K562 (cell line): ENCODE data around the gene MED20. TPM values are rescaled to one million over a fixed set of nuclear protein-coding genes. Genes with fewer than 3 reads are reported as not detected.
A peak's percentile ranks its signal among the peaks of the same experiment; 100 is the strongest.

ENCODE experiments used
- CEBPG ChIP-seq, 3 experiments: fragments of 200-800 bp in 1 of 3; sonication (Bioruptor generic) in 1 of 3; sonication (generic) in 1 of 3; formaldehyde crosslinking in 1 of 3; IDR thresholded peaks in 2 of 3; conservative IDR thresholded peaks in 1 of 3; 2 replicates each; pipeline versions ENCODE4 v1.6.1 to v1.8.0; 2016 to 2022; ENCODE audit warnings: missing compliant biosample characterization in 2 of 3, missing genetic modification characterization in 2 of 3, mild to moderate bottlenecking in 1 of 3, missing genetic modification reagents in 1 of 3
- ELF4 ChIP-seq: fragments of 450-650 bp; formaldehyde crosslinking; IDR thresholded peaks from 2 replicates; pipeline ENCODE4 v1.4.0; 2022; ENCODE audit warnings: missing genetic modification characterization
- FOXK1 ChIP-seq: sonication (generic); formaldehyde crosslinking; IDR thresholded peaks from 2 replicates; pipeline ENCODE4 v1.8.0; 2022; ENCODE audit warnings: missing genetic modification reagents, mild to moderate bottlenecking, borderline replicate concordance
- KAT7 ChIP-seq: sonication (generic); formaldehyde crosslinking; IDR thresholded peaks from 2 replicates; pipeline ENCODE4 v1.8.0; 2022; ENCODE audit warnings: missing genetic modification reagents, mild to moderate bottlenecking, borderline replicate concordance
- LCOR ChIP-seq: sonication (generic); formaldehyde crosslinking; IDR thresholded peaks from 2 replicates; pipeline ENCODE4 v1.8.0; 2022; ENCODE audit warnings: mild to moderate bottlenecking, missing genetic modification reagents
- MAZ ChIP-seq, 2 experiments: fragments of 450-650 bp in 1 of 2; sonication (generic) in 1 of 2; formaldehyde crosslinking; IDR thresholded peaks in 1 of 2; conservative IDR thresholded peaks in 1 of 2; 2 replicates each; pipeline versions ENCODE4 v1.4.0 to v1.5.0; 2020; ENCODE audit warnings: mild to moderate bottlenecking in 1 of 2, missing genetic modification reagents in 1 of 2
- MECOM ChIP-seq: fragments of 250-450 bp; sonication (Bioruptor Pico); IDR thresholded peaks from 2 replicates; pipeline ENCODE4 v1.8.0; 2022; ENCODE audit warnings: inconsistent platforms
- MLX ChIP-seq, 2 experiments: fragments of 450-650 bp in 1 of 2; sonication (generic) in 1 of 2; formaldehyde crosslinking; conservative IDR thresholded peaks; 2 replicates each; pipeline versions ENCODE4 v1.4.0 to v1.8.1; 2020 to 2022; ENCODE audit warnings: mild to moderate bottlenecking in 1 of 2, missing genetic modification reagents in 1 of 2
- POLR2AphosphoS2 ChIP-seq: IDR thresholded peaks from 2 replicates; pipeline ENCODE4 v1.6.1; 2012; ENCODE audit warnings: low read length, improper control_type of control experiment
- POLR2B ChIP-seq: fragments of 450-650 bp; IDR thresholded peaks from 2 replicates; pipeline ENCODE4 v1.6.1; 2018; ENCODE audit warnings: low read depth; ENCODE audit not compliant: partially characterized antibody
- POLR2H ChIP-seq: IDR thresholded peaks from 2 replicates; pipeline ENCODE4 v1.6.1; 2016; ENCODE audit warnings: missing genetic modification characterization, low read depth, mild to moderate bottlenecking, control low read depth, missing compliant biosample characterization, moderate library complexity
- SMAD1 ChIP-seq: fragments of 150-350 bp; IDR thresholded peaks from 2 replicates; pipeline ENCODE4 v1.6.1; 2014; ENCODE audit warnings: low read length, low read depth; ENCODE audit not compliant: partially characterized antibody
- SMAD2 ChIP-seq: fragments of 150-350 bp; IDR thresholded peaks from 2 replicates; pipeline ENCODE4 v1.6.1; 2014; ENCODE audit warnings: low read depth, mild to moderate bottlenecking, low read length
- SNIP1 ChIP-seq: fragments of 450-650 bp; IDR thresholded peaks from 2 replicates; pipeline ENCODE4 v1.7.1; 2017; ENCODE audit warnings: low read depth, mild to moderate bottlenecking
- SUPT5H ChIP-seq: fragments of 450-650 bp; IDR thresholded peaks from 2 replicates; pipeline ENCODE4 v1.6.1; 2016
- ZBTB17 ChIP-seq: fragments of 450-650 bp; formaldehyde crosslinking; IDR thresholded peaks from 2 replicates; pipeline ENCODE4 v1.4.0; 2020; ENCODE audit warnings: mild to moderate bottlenecking
- ZNF324 ChIP-seq: fragments of 250-450 bp; sonication (Bioruptor Pico); IDR thresholded peaks from 2 replicates; pipeline ENCODE4 v1.4.0; 2020; ENCODE audit warnings: mild to moderate bottlenecking
- ZNF717 ChIP-seq: fragments of 250-450 bp; sonication (Bioruptor Pico); IDR thresholded peaks from 2 replicates; pipeline ENCODE4 v1.5.0; 2021
- polyA plus RNA-seq, 8 experiments: library from polyadenylated mRNA; depleted of rRNA in 4 of 8; stranded (reverse) in 5 of 8; unstranded in 3 of 8; fragments of >200 nt; fragmentation: Nextera tagmentation in 2 of 8; fragmentation: Illumina TruSeq in 1 of 8; extraction: Ambion mirVana in 2 of 8; extraction: Trizol in 1 of 8; gene quantifications; 2 replicates each; pipeline versions ENCODE4 v1.2.1 to v1.2.3, GENCODE V29; 2011 to 2014; ENCODE audit warnings: inconsistent platforms in 1 of 8, missing spikeins in 1 of 8
- total RNA-seq, 7 experiments: library from RNA; depleted of rRNA in 6 of 7; stranded (reverse); fragments of >200 nt in 6 of 7; fragmentation: Illumina TruSeq in 2 of 7; extraction: Trizol in 2 of 7; gene quantifications; 2 replicates each; pipeline versions ENCODE4 v1.2.1 to v1.2.3, GENCODE V29; 2011 to 2021; ENCODE audit warnings: low replicate concordance in 1 of 7
- TF ChIP-seq, protein P1 (sequence below): sonication (generic); formaldehyde crosslinking; IDR thresholded peaks from 2 replicates; pipeline ENCODE4 v1.8.0; 2022; ENCODE audit warnings: mild to moderate bottlenecking, missing genetic modification reagents
- TF ChIP-seq, protein P2 (sequence below): fragments of 450-650 bp; formaldehyde crosslinking; IDR thresholded peaks from 2 replicates; pipeline ENCODE4 v1.4.0; 2022; ENCODE audit warnings: missing genetic modification characterization

Gene MED20
- total and polyA plus RNA-seq, 9 of the 15 experiments (the other 6 are each of a cell fraction or from before 2014, with no cell fraction given): 27.3 to 80.9 (median 46.0) TPM

- TF ChIP-seq, protein P1, sequence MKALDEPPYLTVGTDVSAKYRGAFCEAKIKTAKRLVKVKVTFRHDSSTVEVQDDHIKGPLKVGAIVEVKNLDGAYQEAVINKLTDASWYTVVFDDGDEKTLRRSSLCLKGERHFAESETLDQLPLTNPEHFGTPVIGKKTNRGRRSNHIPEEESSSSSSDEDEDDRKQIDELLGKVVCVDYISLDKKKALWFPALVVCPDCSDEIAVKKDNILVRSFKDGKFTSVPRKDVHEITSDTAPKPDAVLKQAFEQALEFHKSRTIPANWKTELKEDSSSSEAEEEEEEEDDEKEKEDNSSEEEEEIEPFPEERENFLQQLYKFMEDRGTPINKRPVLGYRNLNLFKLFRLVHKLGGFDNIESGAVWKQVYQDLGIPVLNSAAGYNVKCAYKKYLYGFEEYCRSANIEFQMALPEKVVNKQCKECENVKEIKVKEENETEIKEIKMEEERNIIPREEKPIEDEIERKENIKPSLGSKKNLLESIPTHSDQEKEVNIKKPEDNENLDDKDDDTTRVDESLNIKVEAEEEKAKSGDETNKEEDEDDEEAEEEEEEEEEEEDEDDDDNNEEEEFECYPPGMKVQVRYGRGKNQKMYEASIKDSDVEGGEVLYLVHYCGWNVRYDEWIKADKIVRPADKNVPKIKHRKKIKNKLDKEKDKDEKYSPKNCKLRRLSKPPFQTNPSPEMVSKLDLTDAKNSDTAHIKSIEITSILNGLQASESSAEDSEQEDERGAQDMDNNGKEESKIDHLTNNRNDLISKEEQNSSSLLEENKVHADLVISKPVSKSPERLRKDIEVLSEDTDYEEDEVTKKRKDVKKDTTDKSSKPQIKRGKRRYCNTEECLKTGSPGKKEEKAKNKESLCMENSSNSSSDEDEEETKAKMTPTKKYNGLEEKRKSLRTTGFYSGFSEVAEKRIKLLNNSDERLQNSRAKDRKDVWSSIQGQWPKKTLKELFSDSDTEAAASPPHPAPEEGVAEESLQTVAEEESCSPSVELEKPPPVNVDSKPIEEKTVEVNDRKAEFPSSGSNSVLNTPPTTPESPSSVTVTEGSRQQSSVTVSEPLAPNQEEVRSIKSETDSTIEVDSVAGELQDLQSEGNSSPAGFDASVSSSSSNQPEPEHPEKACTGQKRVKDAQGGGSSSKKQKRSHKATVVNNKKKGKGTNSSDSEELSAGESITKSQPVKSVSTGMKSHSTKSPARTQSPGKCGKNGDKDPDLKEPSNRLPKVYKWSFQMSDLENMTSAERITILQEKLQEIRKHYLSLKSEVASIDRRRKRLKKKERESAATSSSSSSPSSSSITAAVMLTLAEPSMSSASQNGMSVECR: peak; percentile 43; the same call in 1 of the 2 replicates
- TF ChIP-seq ZNF717 (CRISPR knock-in tag): 0 out of 2 replicates have a peak, but pooled peaks have one; percentile 12
- TF ChIP-seq MECOM: no peak
- 0 out of 4 replicates have a peak, but pooled peaks of 1 of the 2 experiments have one; percentile 57 for TF ChIP-seq MLX (CRISPR knock-in tag; conservative IDR thresholded peaks at IDR 0.05)
- TF ChIP-seq ZBTB17 (CRISPR knock-in tag): peak; percentile 44; the same call in 1 of the 2 replicates
- 0 out of 2 replicates have a peak, but pooled peaks have one; percentile 8 for TF ChIP-seq POLR2H (tag)
- peak in 1 of 2 experiments; percentile 23; a peak in 1 of 4 replicates for TF ChIP-seq MAZ (CRISPR knock-in tag; conservative IDR thresholded peaks at IDR 0.05 in 1 of 2, IDR thresholded peaks at IDR 0.05 in 1 of 2)
- no peak for TF ChIP-seq SNIP1
- TF ChIP-seq POLR2AphosphoS2: peak; percentile 41; the same call in 1 of the 2 replicates
- TF ChIP-seq LCOR (CRISPR knock-in tag): peak; percentile 49; the same call in 1 of the 2 replicates
- 0 out of 2 replicates have a peak, but pooled peaks have one; percentile 41 for TF ChIP-seq KAT7
- no peak for TF ChIP-seq SMAD2
- peak; percentile 55; the same call in 1 of the 2 replicates for TF ChIP-seq CEBPG (CRISPR knock-in tag; IDR thresholded peaks at IDR 0.05)
- TF ChIP-seq CEBPG (tag; conservative IDR thresholded peaks at IDR 0.05 in 1 of 2, IDR thresholded peaks at IDR 0.05 in 1 of 2): peak; percentile 41 to 73; a peak in 3 of 4 replicates
- peak; percentile 62; the same call in 1 of the 2 replicates for TF ChIP-seq ELF4 (CRISPR knock-in tag)
- TF ChIP-seq FOXK1 (CRISPR knock-in tag): no peak
- no peak for TF ChIP-seq SMAD1
- TF ChIP-seq ZNF324 (CRISPR knock-in tag): 0 out of 2 replicates have a peak, but pooled peaks have one; percentile 41
- peak; percentile 82 for TF ChIP-seq SUPT5H
- TF ChIP-seq, protein P2, sequence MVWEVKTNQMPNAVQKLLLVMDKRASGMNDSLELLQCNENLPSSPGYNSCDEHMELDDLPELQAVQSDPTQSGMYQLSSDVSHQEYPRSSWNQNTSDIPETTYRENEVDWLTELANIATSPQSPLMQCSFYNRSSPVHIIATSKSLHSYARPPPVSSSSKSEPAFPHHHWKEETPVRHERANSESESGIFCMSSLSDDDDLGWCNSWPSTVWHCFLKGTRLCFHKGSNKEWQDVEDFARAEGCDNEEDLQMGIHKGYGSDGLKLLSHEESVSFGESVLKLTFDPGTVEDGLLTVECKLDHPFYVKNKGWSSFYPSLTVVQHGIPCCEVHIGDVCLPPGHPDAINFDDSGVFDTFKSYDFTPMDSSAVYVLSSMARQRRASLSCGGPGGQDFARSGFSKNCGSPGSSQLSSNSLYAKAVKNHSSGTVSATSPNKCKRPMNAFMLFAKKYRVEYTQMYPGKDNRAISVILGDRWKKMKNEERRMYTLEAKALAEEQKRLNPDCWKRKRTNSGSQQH (CRISPR knock-in tag): peak; percentile 45; the same call in 1 of the 2 replicates
- TF ChIP-seq POLR2B: peak; percentile 57
Observed at GRCh38 chr6:41934278-41935192, 13.6 kb upstream of the MED20 start (continued).
